ENCODE measurements around the gene CHKA. TPM values are rescaled to one million over a fixed set of nuclear protein-coding genes. Genes with fewer than 3 reads are reported as not detected.
A peak's percentile ranks its signal among the peaks of the same experiment; 100 is the strongest.

Gene CHKA
- total and polyA plus RNA-seq, 4 experiments from 2014 or later = 1.5 to 2.7 (median 2.6) TPM

DNA sequence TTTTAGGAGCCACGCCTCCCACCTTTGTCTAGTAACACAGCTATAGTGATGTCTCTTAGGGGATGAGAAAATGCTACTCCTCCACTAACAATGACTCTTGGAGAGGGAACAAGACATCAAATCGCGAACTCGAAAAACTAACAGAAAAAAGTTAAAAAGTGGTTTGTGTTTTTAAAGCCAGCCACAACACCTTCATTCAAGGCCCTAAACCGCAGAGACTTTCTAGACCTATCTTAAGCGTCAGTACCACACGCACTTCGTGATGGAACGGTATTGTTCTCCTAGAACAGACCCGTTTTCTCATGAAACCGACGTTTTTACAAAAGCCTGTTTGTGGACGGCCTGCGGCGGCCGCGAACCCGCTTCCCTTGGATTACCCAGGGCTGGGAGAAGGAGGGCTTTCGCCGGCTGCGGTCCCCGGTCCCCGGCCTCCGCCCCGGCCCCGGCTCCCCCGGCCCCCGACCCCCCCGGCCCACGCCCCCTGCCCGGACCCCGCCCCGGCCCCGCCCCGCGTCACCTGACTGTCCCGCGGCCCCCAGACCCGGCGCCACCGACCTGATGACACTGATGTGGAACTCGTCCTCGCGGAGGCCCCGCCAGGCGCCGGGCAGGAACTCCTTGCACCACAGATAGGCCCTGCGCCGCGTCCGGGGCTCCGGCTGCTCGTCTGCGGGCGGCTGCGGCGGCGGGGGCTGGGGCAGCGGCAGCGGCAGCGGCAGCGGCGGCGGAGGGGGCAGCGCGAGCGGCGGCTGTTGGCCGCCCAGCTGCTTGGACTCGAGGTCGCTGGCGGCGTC is 718 bp downstream of the CHKA start:
- DNase-seq = peak; percentile 50 to 64 (median 55)
- H3K4me3 ChIP-seq (ENCODE audit: low read length in 2 of 2) = no peak overlapping the region
- Mint-ChIP-seq H3K36me3 (no peaks in the 10 kb centered on the region), H3K9me3 (no peaks in the 10 kb centered on the region), H3K4me3 (peak overlapping the region; percentile 69 to 94 (median 86)), H3K27me3 (peaks cover 0 to 2% of the 10 kb centered on the region in 2 donors), H3K27ac (peak overlapping the region in 6 of 7 donors; percentile 71 to 93 (median 86)), H3K4me1 (peaks cover 2 to 5% (median 5%) of the 10 kb centered on the region in 4 donors)
- H3K4me1 ChIP-seq (ENCODE audit: insufficient read depth, low read length) = peaks cover 10% of the 10 kb centered on the region
- ChIA-PET POLR2A (ENCODE audit: partially characterized antibody) (interaction anchor here (0.6 kb wide), 1 partner anchor 234 kb away, joined by 3 read pairs; no protein-coding TSS in a partner anchor), CTCF (ENCODE audit: partially characterized antibody) (no interaction called here)
- H3K27me3 ChIP-seq (ENCODE audit: insufficient read depth, low read length) = no peaks in the 10 kb centered on the region
- intact Hi-C loops (cut with micrococcal nuclease) = no loop called here
- no peak overlapping the region for H3K27ac ChIP-seq (ENCODE audit: low read depth, low read length)
- no peaks in the 10 kb centered on the region for H3K9me3 ChIP-seq (ENCODE audit: control insufficient read depth in 1 of 2, low read length in 2 of 2)
- no peaks in the 10 kb centered on the region for H3K36me3 ChIP-seq (ENCODE audit: insufficient read depth, low read length)

DNA sequence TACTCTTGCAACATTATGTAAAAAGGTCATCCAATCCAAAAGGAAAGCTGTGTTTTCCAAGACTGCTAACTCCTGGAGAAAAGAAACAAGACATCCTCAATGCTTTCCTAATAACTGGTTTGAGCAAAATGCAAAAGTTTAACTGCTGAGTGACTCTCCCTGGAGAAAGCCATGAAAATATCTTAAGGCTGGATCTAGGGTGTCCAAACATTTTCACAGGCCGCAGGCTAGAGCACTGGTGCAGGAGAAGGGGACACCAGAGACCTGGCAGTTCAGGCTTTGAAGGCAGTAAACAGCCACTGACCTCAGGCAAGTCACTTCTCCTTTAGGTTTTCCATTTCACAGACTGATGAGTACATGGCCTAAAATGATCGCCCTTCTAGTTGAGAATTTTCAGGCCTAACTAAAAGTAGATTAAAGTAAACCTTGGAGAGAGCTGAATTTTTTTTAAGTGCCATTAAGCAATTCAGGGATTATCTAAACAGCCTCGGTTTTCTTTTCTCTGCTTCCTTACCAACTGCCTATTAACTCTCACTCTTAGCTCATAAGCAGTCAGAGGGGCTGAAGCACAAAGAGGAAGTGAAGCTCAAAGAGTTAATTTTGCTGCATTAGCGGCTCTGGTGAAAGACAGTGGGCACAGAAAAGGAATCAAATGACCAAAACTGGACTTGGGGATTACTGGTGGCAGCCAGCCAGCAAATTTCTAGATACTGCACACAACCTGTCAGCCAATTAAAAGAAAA is 2.3 kb downstream of the CHKA start:
- DNase-seq = no peak
- POLR2A ChIA-PET (ENCODE audit: partially characterized antibody) = no interaction called here
- H3K4me3 ChIP-seq (ENCODE audit: low read length in 2 of 2) = no peak overlapping the region

DNA sequence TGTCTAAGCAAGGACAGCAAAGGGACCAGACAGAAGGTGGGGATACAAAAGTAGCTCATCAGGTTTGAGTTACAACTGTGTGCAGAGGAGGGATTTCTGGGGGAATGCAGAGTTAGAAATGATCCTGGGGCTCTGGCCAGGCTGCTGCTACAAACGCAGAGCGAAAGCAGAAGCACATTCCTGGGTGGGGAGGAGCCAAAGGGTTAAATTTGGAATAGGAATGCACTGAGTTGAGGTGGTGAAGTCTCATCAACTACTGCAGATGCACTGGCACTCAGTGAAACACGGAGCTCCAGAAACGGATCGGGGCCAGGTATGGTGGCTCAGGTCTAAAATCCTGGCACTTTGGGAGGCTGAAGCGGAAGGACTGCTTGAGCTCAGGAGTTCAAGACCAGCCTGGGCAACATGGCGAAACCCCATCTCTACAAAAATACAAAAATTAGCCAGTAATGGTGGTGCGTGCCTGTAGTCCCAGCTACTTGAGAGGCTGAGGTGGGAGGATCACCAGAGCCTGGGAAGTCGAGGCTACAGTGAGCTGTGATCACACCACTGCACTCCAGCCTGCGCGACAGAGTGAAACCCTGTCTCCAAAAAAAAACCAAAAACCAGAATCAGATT is 3.2 kb downstream of the CHKA start:
- H3K4me1 ChIP-seq (ENCODE audit: insufficient read depth, low read length) = peaks cover 10% of the 10 kb centered on the region
- no peak overlapping the region for H3K4me3 ChIP-seq (ENCODE audit: low read length in 2 of 2)
- H3K9me3 Mint-ChIP-seq = no peaks in the 10 kb centered on the region
- no peaks in the 10 kb centered on the region for H3K27me3 ChIP-seq (ENCODE audit: insufficient read depth, low read length)
- H3K9me3 ChIP-seq (ENCODE audit: control insufficient read depth in 1 of 2, low read length in 2 of 2) = no peaks in the 10 kb centered on the region
- peak overlapping the region in 2 of 7 donors; percentile 3 to 32 for H3K27ac Mint-ChIP-seq
- no peaks in the 10 kb centered on the region for H3K36me3 Mint-ChIP-seq
- DNase-seq = no peak
- intact Hi-C loops (cut with micrococcal nuclease) = no loop called here
- POLR2A ChIA-PET (ENCODE audit: partially characterized antibody) = no interaction called here
- no peaks in the 10 kb centered on the region for H3K36me3 ChIP-seq (ENCODE audit: insufficient read depth, low read length)
- H3K27me3 Mint-ChIP-seq = peaks cover 0 to 2% of the 10 kb centered on the region in 2 donors
- CTCF ChIA-PET (ENCODE audit: partially characterized antibody) = interaction anchor here (2.0 kb wide), 1 partner anchor 11 kb away, joined by 4 read pairs; no protein-coding TSS in a partner anchor
- peaks cover 2 to 5% (median 5%) of the 10 kb centered on the region in 4 donors for H3K4me1 Mint-ChIP-seq
- H3K27ac ChIP-seq (ENCODE audit: low read depth, low read length) = no peak overlapping the region
- peak overlapping the region in 1 of 8 donors; percentile 39 for H3K4me3 Mint-ChIP-seq

More for the DNA sequence above, 2.3 kb downstream of the CHKA start:
- Histone ChIP-seq H3K27ac (ENCODE audit: low read depth, low read length) (no peak overlapping the region), H3K4me1 (ENCODE audit: insufficient read depth, low read length) (peaks cover 10% of the 10 kb centered on the region), H3K27me3 (ENCODE audit: insufficient read depth, low read length) (no peaks in the 10 kb centered on the region), H3K9me3 (ENCODE audit: control insufficient read depth in 1 of 2, low read length in 2 of 2) (no peaks in the 10 kb centered on the region), H3K36me3 (ENCODE audit: insufficient read depth, low read length) (no peaks in the 10 kb centered on the region)
- CTCF ChIA-PET (ENCODE audit: partially characterized antibody) = no interaction called here
- Mint-ChIP-seq H3K36me3 (no peaks in the 10 kb centered on the region), H3K4me3 (peak overlapping the region in 1 of 8 donors; percentile 35), H3K9me3 (no peaks in the 10 kb centered on the region), H3K4me1 (peaks cover 2 to 5% (median 5%) of the 10 kb centered on the region in 4 donors), H3K27me3 (peaks cover 0 to 2% of the 10 kb centered on the region in 2 donors), H3K27ac (peak overlapping the region in 4 of 7 donors; percentile 24 to 57 (median 32))
- intact Hi-C loops (cut with micrococcal nuclease) = no loop called here

DNA sequence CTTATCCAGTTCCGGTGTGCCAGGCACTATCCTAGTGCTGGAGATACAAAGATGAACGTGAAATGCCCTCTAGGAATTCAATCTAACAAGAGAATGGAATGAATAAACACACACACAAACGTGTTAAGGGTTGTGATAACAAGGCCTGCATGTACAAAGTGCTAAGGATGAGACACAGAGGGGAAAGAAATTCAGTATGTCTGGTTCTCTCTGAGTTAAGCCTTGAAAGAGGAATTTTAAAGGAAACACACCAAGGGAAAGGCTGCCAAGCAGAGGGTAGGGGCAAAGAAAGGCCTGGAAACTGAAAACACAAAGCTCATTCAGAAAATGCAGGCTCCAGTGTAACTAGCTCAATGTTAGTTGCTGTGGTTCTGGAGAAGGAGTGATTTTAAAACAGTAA is 4.2 kb downstream of the CHKA start:
- POLR2A ChIA-PET (ENCODE audit: partially characterized antibody) = no interaction called here
- CTCF ChIA-PET (ENCODE audit: partially characterized antibody) = interaction anchor here (2.0 kb wide), 1 partner anchor 10 kb away, joined by 4 read pairs; no protein-coding TSS in a partner anchor
- Mint-ChIP-seq H3K36me3 (no peaks in the 10 kb centered on the region), H3K4me1 (peaks cover 2 to 5% (median 5%) of the 10 kb centered on the region in 4 donors), H3K9me3 (no peaks in the 10 kb centered on the region), H3K4me3 (no peak overlapping the region), H3K27ac (no peak overlapping the region), H3K27me3 (peaks cover 0 to 2% of the 10 kb centered on the region in 2 donors)
- no peaks in the 10 kb centered on the region for H3K27me3 ChIP-seq (ENCODE audit: insufficient read depth, low read length)
- H3K9me3 ChIP-seq (ENCODE audit: control insufficient read depth in 1 of 2, low read length in 2 of 2) = no peaks in the 10 kb centered on the region
- H3K36me3 ChIP-seq (ENCODE audit: insufficient read depth, low read length) = no peaks in the 10 kb centered on the region
- DNase-seq = no peak
- H3K4me3 ChIP-seq (ENCODE audit: low read length in 2 of 2) = no peak overlapping the region
- intact Hi-C loops (cut with micrococcal nuclease) = no loop called here
- H3K4me1 ChIP-seq (ENCODE audit: insufficient read depth, low read length) = peaks cover 8% of the 10 kb centered on the region
- H3K27ac ChIP-seq (ENCODE audit: low read depth, low read length) = no peak overlapping the region

DNA sequence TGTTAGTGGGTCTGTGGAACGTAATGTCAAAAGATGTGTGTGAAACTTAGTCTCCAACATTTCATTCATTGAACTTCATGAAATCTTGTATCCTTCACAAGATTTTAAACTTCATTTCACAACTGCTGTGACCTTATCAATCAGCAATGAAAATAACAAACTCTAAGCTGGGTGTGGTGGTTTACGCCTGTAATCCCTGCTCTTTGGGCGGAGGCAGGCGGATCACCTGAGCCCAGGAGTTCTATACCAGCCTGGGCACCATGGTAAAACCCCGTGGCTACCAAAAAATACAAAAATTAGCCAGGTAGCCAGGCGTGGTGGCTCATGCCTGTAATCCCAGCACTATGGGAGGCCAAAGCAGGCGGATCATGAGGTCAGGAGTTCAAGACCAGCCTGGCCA is 5.1 kb downstream of the CHKA start:
- CTCF ChIA-PET (ENCODE audit: partially characterized antibody) = interaction anchor here (2.0 kb wide), 1 partner anchor 9 kb away, joined by 4 read pairs; no protein-coding TSS in a partner anchor
- no peak overlapping the region for H3K27ac ChIP-seq (ENCODE audit: low read depth, low read length)
- no peaks in the 10 kb centered on the region for H3K27me3 ChIP-seq (ENCODE audit: insufficient read depth, low read length)
- H3K4me3 Mint-ChIP-seq = no peak overlapping the region
- POLR2A ChIA-PET (ENCODE audit: partially characterized antibody) = no interaction called here
- peaks cover 2 to 5% (median 5%) of the 10 kb centered on the region in 4 donors for H3K4me1 Mint-ChIP-seq
- H3K27me3 Mint-ChIP-seq = peaks cover 0 to 2% of the 10 kb centered on the region in 2 donors
- no peaks in the 10 kb centered on the region for H3K9me3 ChIP-seq (ENCODE audit: control insufficient read depth in 1 of 2, low read length in 2 of 2)
- intact Hi-C loops (cut with micrococcal nuclease) = no loop called here
- H3K36me3 ChIP-seq (ENCODE audit: insufficient read depth, low read length) = no peaks in the 10 kb centered on the region
- H3K4me3 ChIP-seq (ENCODE audit: low read length in 2 of 2) = no peak overlapping the region
- H3K36me3 Mint-ChIP-seq = no peaks in the 10 kb centered on the region
- no peaks in the 10 kb centered on the region for H3K9me3 Mint-ChIP-seq
- no peak for DNase-seq
- peak overlapping the region in 1 of 7 donors; percentile 41 for H3K27ac Mint-ChIP-seq
- H3K4me1 ChIP-seq (ENCODE audit: insufficient read depth, low read length) = peaks cover 4% of the 10 kb centered on the region

DNA sequence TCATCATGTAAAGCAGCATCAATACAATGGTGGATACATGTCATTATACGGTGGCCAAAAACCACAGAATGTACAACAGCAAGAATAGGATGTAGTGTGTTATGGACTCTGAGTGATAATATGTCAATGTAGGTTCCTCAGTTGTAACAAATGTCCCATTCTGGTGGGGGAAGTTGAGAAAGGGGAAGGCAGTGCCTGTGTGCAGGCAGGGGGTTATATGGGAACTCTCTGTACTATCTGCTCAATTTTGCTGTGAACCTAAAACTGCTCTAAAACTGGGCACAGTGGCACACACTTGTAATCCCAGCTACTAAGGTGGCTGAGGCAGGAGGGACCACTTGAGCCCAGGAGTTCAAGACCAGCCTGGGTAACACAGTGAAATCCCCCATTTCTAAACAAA is 5.9 kb downstream of the CHKA start:
- no peaks in the 10 kb centered on the region for H3K36me3 Mint-ChIP-seq
- no peaks in the 10 kb centered on the region for H3K9me3 Mint-ChIP-seq
- no peaks in the 10 kb centered on the region for H3K9me3 ChIP-seq (ENCODE audit: control insufficient read depth in 1 of 2, low read length in 2 of 2)
- H3K36me3 ChIP-seq (ENCODE audit: insufficient read depth, low read length) = no peaks in the 10 kb centered on the region
- H3K27me3 ChIP-seq (ENCODE audit: insufficient read depth, low read length) = no peaks in the 10 kb centered on the region
- intact Hi-C loops (cut with micrococcal nuclease) = no loop called here
- H3K27me3 Mint-ChIP-seq = peaks cover 0 to 2% of the 10 kb centered on the region in 2 donors
- no peak for DNase-seq
- H3K4me1 ChIP-seq (ENCODE audit: insufficient read depth, low read length) = peaks cover 2% of the 10 kb centered on the region
- H3K4me1 Mint-ChIP-seq = peaks cover 2 to 4% (median 3%) of the 10 kb centered on the region in 4 donors
- ChIA-PET POLR2A (ENCODE audit: partially characterized antibody) (no interaction called here), CTCF (ENCODE audit: partially characterized antibody) (no interaction called here)
- H3K4me3 ChIP-seq (ENCODE audit: low read length in 2 of 2) = no peak overlapping the region
- H3K27ac Mint-ChIP-seq = peak overlapping the region in 1 of 7 donors; percentile 41
- no peak overlapping the region for H3K27ac ChIP-seq (ENCODE audit: low read depth, low read length)
- H3K4me3 Mint-ChIP-seq = no peak overlapping the region

DNA sequence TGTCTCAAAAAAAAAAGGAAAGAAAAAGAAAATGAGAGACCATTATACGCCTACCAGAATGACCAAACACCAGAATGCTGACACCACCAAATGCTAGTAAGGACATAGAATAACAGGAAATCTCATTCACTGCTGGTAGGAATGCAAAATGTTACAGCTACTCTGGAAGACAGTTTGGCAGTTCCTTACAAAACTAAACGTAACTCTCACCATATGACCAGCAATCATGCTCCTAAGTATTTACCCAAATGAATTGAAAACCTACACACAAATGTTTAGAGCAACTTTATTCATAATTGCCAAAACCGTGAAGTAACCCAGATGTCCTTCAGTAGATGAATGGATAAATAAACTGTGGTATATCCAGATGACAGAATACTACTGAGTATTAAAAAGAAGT is 7.2 kb downstream of the CHKA start:
- H3K4me3 Mint-ChIP-seq = peak overlapping the region in 1 of 8 donors; percentile 28
- no peaks in the 10 kb centered on the region for H3K36me3 ChIP-seq (ENCODE audit: insufficient read depth, low read length)

More for the DNA sequence above, 7.2 kb downstream of the CHKA start:
- no peak overlapping the region for H3K27ac ChIP-seq (ENCODE audit: low read depth, low read length)
- CTCF ChIA-PET (ENCODE audit: partially characterized antibody) = interaction anchor here (0.6 kb wide), 1 partner anchor 136 kb away, joined by 3 read pairs; no protein-coding TSS in a partner anchor
- no peak overlapping the region for H3K4me3 ChIP-seq (ENCODE audit: low read length in 2 of 2)
- no peaks in the 10 kb centered on the region for H3K9me3 Mint-ChIP-seq
- H3K4me1 ChIP-seq (ENCODE audit: insufficient read depth, low read length) = no peaks in the 10 kb centered on the region
- H3K9me3 ChIP-seq (ENCODE audit: control insufficient read depth in 1 of 2, low read length in 2 of 2) = no peaks in the 10 kb centered on the region
- no peaks in the 10 kb centered on the region for H3K27me3 Mint-ChIP-seq
- no peak overlapping the region for H3K27ac Mint-ChIP-seq
- DNase-seq = no peak
- peaks cover 0 to 2% (median 0%) of the 10 kb centered on the region in 4 donors for H3K4me1 Mint-ChIP-seq
- intact Hi-C loops (cut with micrococcal nuclease) = no loop called here
- no peaks in the 10 kb centered on the region for H3K36me3 Mint-ChIP-seq
- POLR2A ChIA-PET (ENCODE audit: partially characterized antibody) = no interaction called here
- no peaks in the 10 kb centered on the region for H3K27me3 ChIP-seq (ENCODE audit: insufficient read depth, low read length)
